SK-N-MC (cell line): ENCODE data around the gene GPR132.
"Not testable (repeated sequence)": the region's sequence is repeated elsewhere in the genome, so short reads cannot be mapped to it uniquely, and the experiment has no call there.

Experiments
- DNase-seq: peaks from one replicate; pipeline ENCODE4 v3.0.0-alpha.2; 2011; ENCODE audit warnings: low read depth, low spot score
- H3K27ac ChIP-seq: fragments of 200-600 bp; sonication (generic); 2 replicates; pipeline ENCODE4 v1.5.1; 2016; ENCODE audit warnings: mixed run types
- H3K36me3 ChIP-seq: fragments of 200-600 bp; sonication (generic); 2 replicates; pipeline ENCODE4 v1.6.1; 2017; ENCODE audit warnings: antibody characterized with exemption, low read length, mixed read lengths; ENCODE audit not compliant: insufficient read depth
- H3K4me3 ChIP-seq: fragments of 200-600 bp; sonication (generic); 2 replicates; pipeline ENCODE4 v1.5.1; 2016
- H3K9ac ChIP-seq: fragments of 200-600 bp; sonication (generic); 2 replicates; pipeline ENCODE4 v1.8.0; 2017; ENCODE audit warnings: mixed run types, mixed read lengths; ENCODE audit not compliant: insufficient read length
- H3K9me3 ChIP-seq: fragments of 200-600 bp; sonication (generic); 2 replicates; pipeline ENCODE4 v1.6.1; 2017; ENCODE audit warnings: low read depth, mild to moderate bottlenecking, antibody characterized with exemption, low read length, moderate library complexity, mixed read lengths
- EZH2 ChIP-seq: fragments of 200-600 bp; sonication (generic); IDR thresholded peaks from one replicate; pipeline ENCODE4 v1.6.1; 2017; ENCODE audit warnings: antibody characterized with exemption
- FOXP2 ChIP-seq: optimal IDR thresholded peaks from 2 replicates; pipeline ENCODE3; 2011; ENCODE audit warnings: mild to moderate bottlenecking, moderate library complexity; ENCODE audit not compliant: insufficient read depth; ENCODE audit errors: extremely low read length, control extremely low read depth
- POLR2AphosphoS5 ChIP-seq: IDR thresholded peaks from 2 replicates; pipeline ENCODE4 v1.6.1; 2012; ENCODE audit warnings: mild to moderate bottlenecking, low read depth, low read length, borderline replicate concordance

GPR132 gene

DNA sequence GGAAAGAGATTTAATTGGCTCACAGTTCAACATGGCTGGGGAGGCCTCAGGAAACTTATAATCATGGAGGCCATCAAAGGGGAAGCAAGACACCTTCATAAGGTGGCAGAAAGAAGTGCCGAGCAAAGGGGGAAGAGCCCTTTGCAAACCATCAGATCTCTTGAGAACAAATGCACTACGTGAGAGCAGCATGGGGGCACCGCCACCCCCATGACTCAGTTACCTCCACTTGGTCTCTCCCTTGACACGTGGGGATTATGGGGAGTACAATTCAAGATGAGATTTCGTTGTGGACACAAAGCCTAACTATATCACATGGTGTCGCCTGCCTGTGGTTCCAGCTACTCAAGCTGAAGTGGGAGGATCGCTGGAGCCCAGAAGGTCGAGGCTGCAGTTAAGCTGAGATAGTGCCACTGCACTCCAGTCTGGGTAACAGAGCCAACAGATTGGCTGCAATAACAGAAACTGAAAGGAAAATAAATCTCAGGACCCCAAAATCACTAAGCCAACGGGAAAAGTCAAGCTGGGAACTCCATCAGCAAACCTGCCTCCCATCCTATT is 34.3 kb downstream of the GPR132 start:
- Histone ChIP-seq H3K36me3 (no peaks in the 10 kb centered on the region), H3K9me3 (no peaks in the 10 kb centered on the region), H3K9ac (no peak overlapping the region), H3K27ac (no peak overlapping the region), H3K4me3 (no peak overlapping the region)
- no peak for TF ChIP-seq EZH2
- no peak for TF ChIP-seq FOXP2
- TF ChIP-seq POLR2AphosphoS5, result no peak
- DNase-seq, result no peak

DNA sequence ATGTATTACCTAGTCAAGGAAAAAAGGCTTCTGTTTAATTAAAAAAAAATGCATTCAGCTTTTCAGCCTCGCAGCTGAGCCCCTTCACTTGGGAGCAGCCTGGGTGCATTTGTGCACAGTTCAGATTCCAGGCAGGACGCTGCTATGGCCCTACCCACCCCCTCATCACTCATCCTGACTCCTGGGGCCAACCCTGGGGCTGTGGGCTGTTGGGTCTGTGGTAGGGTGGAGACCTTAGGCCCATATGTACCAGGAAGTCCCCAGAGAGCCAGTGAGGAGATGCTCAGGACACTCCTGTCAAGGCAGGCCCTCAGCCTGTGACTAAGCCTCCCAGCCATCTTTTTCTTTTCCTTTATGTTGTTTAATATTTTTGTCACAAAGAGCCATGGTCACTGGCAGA is 35.0 kb downstream of the GPR132 start:
- TF ChIP-seq FOXP2, result no peak
- TF ChIP-seq POLR2AphosphoS5, result no peak
- TF ChIP-seq EZH2, result no peak
- H3K36me3 ChIP-seq, result no peaks in the 10 kb centered on the region
- no peak overlapping the region for H3K27ac ChIP-seq
- no peak overlapping the region for H3K4me3 ChIP-seq
- H3K9ac ChIP-seq, result no peak overlapping the region
- H3K9me3 ChIP-seq, result no peaks in the 10 kb centered on the region
- no peak for DNase-seq

DNA sequence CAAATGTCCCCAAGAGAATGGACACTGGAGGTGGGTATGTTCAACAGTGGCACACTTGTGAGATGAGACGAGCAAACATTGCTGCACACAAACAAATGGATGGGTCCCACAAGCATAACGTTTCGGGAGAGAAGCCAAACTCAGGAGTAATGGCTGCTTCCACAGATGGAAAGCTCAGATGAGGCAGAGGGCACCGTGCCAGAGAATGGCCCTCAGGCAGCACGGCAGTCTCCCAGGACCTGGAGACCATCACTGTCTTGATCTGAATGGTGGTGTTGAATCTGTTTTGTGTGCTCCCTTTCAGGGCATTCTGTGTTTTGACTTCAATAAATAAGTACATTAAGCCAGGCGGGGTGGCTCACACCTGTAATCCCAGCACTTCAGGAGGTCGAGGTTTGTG is 35.8 kb downstream of the GPR132 start:
- Histone ChIP-seq H3K9me3 (no peaks in the 10 kb centered on the region), H3K9ac (no peak overlapping the region), H3K36me3 (no peaks in the 10 kb centered on the region), H3K27ac (no peak overlapping the region), H3K4me3 (no peak overlapping the region)
- no peak for TF ChIP-seq EZH2
- no peak for TF ChIP-seq POLR2AphosphoS5
- TF ChIP-seq FOXP2, result no peak
- DNase-seq, result no peak

DNA sequence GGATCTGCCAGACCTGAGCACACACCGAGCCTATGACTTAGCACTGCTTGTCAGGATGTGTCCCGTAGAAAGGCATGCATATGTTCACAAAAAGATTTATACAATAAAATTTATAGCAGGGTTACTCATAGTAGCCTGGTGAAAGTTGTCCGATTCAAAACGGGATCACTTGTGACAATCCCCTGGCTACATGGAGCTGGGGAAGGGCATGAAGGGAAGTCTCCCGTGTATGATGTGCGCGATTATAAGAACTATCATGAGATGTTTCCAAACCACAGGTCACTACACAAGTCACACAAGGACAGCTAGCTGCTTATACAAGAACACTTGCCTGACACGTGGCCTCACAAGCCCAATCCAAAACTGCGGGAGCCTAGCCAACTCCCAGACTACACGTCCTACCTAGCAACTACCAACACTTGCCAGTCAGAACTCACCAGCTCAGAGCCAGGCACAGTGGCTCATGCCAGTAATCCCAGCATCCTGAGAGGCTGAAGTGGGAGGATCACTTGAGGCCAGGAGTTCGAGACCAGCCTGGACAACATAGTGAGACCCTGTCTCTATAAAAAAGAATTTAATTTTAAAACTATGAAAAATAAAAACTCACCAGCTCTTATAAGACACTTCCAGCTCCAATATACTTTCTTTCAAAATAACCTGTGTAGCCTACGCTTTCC is 36.8 kb downstream of the GPR132 start:
- Histone ChIP-seq H3K9me3 (no peaks in the 10 kb centered on the region), H3K9ac (no peak overlapping the region), H3K27ac (no peak overlapping the region), H3K36me3 (no peaks in the 10 kb centered on the region), H3K4me3 (no peak overlapping the region)
- TF ChIP-seq FOXP2 (no peak), EZH2 (no peak), POLR2AphosphoS5 (no peak)
- no peak for DNase-seq

DNA sequence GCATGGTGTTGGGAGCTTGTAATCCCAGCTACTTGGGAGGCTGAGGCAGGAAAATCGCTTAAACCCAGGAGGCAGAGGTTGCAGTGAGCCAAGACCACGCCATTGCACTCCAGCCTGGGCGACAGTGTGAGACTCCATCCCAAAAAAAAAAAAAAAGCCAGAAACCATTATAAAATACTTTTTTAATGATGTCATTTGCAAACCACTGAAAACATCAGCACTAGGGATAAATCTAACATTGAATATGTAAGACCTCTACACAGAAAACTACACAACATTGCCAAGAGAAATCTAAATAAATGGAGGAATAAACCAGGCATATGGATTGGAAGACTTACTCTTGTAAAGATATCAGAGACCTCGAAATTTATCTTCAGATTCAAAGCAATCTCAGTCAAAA is 37.5 kb downstream of the GPR132 start:
- H3K9me3 ChIP-seq, H3K4me3 ChIP-seq, DNase-seq, H3K36me3 ChIP-seq, H3K9ac ChIP-seq, H3K27ac ChIP-seq: not testable (repeated sequence)

DNA sequence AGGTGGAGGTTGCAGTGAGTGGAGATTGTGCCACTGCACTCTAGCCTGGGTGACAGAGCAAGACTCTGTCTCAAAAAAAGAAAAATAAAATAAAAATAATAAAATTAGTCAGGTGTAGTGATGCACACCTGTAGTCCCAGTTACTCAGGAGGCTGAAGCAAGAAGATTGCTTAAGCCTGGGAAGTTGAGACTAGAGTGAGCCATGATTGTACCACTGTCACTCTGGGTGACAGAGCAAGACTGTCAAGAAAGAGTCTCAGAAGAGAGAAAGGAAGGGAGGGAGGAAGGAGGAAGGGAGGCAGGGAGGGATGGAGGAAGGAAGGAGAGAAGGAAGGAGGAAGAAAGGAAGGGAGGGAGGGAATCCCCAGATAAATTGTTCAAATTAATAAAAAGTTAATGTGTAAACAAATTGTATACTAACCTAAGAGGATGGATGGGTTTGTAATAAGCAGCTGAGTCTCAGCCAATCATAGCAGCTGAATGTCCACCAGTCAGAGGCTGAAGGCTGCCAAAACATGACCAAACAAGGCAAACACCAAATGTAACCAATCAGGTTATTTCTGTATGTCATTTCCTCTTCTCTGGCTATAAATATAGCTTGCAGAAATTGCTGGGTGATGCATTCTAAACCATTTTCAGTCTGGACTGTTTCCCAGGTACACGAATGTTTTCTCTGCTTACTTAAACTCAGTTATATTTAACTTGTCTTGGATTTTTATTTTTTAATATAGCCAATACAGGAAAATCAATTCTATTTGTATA is 38.2 kb downstream of the GPR132 start:
- DNase-seq, result no peak
- Histone ChIP-seq H3K36me3 (no peaks in the 10 kb centered on the region), H3K9me3 (no peaks in the 10 kb centered on the region; the same call in 1 of the 2 replicates), H3K4me3 (no peak overlapping the region), H3K9ac (no peak overlapping the region), H3K27ac (no peak overlapping the region)
- TF ChIP-seq POLR2AphosphoS5 (no peak), FOXP2 (no peak), EZH2 (no peak)

DNA sequence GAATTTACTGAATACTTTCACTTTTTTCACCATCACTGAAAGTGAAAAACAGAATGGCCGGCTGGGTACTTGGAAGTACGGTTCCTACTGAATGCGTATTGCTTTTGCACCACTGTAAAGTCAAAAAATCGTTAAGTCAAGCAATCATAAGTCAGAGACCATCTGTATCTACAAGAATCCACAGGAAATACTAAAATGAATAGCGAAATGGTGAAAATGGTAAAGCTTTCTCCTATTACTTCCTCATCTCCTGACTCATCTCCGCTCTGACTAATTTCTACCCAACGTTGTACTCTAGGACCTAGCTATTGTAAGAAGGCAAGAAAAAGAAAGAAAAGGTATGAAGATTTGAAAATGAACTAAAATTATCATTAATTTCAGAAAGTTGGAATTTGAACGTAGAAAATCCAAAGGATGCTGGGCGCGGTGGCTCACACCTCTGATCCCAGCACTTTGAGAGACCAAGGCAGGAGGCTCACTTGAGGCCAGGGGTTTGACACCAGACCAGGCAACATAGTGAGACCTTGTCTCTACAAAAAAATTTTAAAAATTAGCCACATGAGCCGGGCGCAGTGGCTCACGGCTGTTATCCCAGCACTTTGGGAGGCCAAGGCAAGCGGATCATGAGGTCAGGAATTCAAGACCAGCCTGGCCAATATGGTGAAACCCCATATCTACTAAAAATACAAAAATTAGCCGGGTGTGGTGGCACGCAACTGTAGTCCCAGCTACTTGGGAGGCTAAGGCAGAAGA is 39.0 kb downstream of the GPR132 start:
- no peak for TF ChIP-seq POLR2AphosphoS5
- no peak for TF ChIP-seq EZH2
- TF ChIP-seq FOXP2, result no peak
- no peak overlapping the region for H3K4me3 ChIP-seq
- no peak for DNase-seq
- no peaks in the 10 kb centered on the region; the same call in 1 of the 2 replicates for H3K9me3 ChIP-seq
- no peak overlapping the region for H3K27ac ChIP-seq
- no peak overlapping the region for H3K9ac ChIP-seq
- no peaks in the 10 kb centered on the region for H3K36me3 ChIP-seq

DNA sequence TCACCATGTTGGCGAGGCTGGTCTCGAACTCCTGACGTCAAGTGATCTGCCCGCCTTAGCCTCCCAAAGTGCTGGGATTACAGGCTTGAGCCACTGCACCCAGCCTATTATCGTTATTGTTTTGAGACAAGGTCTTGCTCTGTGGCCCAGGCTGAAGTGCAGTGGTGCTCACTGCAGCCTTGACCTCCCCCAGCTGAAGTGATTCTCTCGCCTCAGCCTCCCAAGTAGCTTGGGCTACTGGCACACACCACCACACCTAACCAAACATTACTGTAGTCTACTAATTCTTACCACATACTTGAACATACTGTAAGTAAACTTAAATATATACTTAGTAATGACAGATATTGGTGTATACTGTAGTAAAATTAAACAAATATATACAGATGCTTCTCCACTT is 39.8 kb downstream of the GPR132 start:
- no peak for TF ChIP-seq FOXP2
- TF ChIP-seq EZH2, result no peak
- no peak for TF ChIP-seq POLR2AphosphoS5
- Histone ChIP-seq H3K27ac (no peak overlapping the region), H3K36me3 (no peaks in the 10 kb centered on the region), H3K4me3 (no peak overlapping the region), H3K9me3 (no peaks in the 10 kb centered on the region; the same call in 1 of the 2 replicates), H3K9ac (no peak overlapping the region)
- DNase-seq, result no peak
